Measurements from ENCODE around the gene C5. TPM values are rescaled to one million over a fixed set of nuclear protein-coding genes. Genes with fewer than 3 reads are reported as not detected.

Gene C5
- total and polyA plus RNA-seq, 9 of the 15 experiments (the other 6 are each of a cell fraction or from before 2014, with no cell fraction given), result 0.08 to 0.91 (median 0.42) TPM

DNA sequence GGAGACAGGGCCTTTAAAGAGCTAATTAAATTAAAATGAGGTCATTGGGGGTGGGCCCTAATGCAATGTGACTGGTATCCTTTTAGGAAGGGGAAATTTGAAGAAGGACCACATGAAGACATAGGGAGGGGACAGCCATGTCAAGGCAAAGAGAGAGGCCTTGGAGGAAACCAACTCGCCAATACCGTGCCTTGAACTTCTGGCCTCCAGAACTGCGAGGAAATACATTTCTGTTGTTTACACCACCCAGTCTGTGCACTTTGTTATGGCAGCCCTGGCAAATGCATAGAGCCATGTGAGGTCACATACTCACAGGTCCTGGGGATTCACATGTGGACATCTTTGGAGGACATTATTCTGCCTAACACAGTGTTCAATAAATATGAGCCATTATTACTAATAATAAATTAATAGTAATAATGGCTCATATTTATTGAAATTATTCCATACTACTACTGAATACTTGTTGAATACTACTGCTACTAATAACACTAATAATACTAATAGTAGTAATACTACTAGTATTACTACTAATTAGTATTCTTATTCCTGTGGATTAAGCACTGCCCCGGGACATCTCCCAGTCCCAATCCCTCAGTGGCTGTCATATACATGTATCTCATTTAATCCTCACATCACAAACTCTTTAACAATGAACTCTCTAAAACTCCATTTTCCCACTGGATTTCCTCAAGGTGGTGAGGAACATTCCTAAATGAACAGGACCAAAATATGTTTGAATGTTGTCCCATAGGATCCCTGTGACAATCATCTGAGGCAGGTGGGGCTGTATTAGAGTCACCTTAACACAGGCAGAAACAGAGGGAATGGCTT lies 131.9 kb downstream of the C5 start:
- FAIRE-seq, result no peak
- CTCF ChIA-PET (ENCODE audit: low intra/inter-chr PET ratio), result no interaction called here
- H3K79me2 ChIP-seq (ENCODE audit: control insufficient read depth, insufficient read depth, low read length), result no peaks in the 10 kb centered on the region

DNA sequence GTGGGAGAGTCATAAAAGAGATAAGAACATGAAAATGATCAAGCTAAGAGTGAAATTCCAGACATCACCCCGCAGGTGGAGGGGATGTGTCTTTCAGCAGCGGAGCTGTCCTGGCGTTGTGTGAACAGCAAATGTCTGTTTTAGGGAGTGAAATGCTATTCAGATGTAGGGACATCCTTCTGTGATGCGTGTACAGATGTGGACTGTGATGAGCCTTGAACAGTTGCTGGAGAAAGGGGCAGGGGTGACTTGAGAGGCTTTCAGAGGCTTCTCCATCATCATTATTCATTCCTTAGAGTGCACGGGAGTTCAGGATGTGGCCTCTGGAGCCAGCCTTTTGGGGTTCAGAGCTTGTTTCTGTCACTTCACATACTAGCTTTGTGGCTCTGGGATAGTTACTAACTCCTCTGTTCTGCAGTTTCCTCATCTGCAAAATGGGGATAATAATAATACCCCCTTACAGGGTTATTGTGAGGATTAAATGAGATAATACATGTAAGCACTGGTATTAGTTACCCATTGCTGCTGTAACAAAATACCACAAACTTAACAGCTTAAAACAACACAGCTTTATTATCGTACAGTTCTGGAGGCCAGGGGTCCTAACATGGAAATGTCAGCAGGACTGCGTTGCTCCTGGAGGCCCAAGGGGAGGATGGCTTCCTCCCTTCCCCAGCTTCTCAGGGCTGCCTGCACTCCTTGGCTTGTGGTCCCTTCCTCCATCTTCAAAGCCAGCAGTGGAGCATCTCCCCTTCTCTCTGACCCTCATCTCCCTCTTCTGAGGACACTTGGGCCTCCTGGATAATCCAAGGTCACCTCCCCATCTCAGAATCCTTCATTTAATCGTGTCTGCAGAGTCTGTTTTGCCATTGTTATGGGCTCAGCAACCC lies 132.8 kb downstream of the C5 start:
- Histone ChIP-seq H3K9me1 (ENCODE audit: control insufficient read depth, insufficient read depth, low read length) (no peaks in the 10 kb centered on the region), H3K9me3 (replicated peaks; ENCODE audit: control insufficient read depth, insufficient read depth, low read depth, low read length) (no peaks in the 10 kb centered on the region), H3K4me1 (replicated peaks in 1 of 2; ENCODE audit: control insufficient read depth in 2 of 2, insufficient read depth in 2 of 2, low read length in 2 of 2) (peaks cover 26 to 40% of the 10 kb centered on the region in 2 experiments; a peak in 4 of 5 replicates), H2AFZ (ENCODE audit: low read depth, low read length) (no peak overlapping the region), H3K36me3 (ENCODE audit: control insufficient read depth, insufficient read depth, low read length) (no peaks in the 10 kb centered on the region), H4K20me1 (replicated peaks; ENCODE audit: control insufficient read depth, insufficient read depth, low read length) (no peaks in the 10 kb centered on the region), H3K4me3 (no peak overlapping the region), H3K4me2 (ENCODE audit: insufficient read depth, low read length) (no peak overlapping the region), H3K79me2 (ENCODE audit: control insufficient read depth, insufficient read depth, low read length) (no peaks in the 10 kb centered on the region), H3K27me3 (ENCODE audit: control insufficient read depth in 2 of 2, insufficient read depth in 2 of 2, low read length in 2 of 2) (no peaks in the 10 kb centered on the region), H3K9ac (ENCODE audit: insufficient read depth in 1 of 2, low read depth in 2 of 2, low read length in 2 of 2) (no peak overlapping the region), H3K27ac (ENCODE audit: extremely low read depth, low read depth, low read length) (no peak overlapping the region)
- ChIA-PET CTCF (ENCODE audit: low intra/inter-chr PET ratio) (interaction anchor here (1.2 kb wide), 1 partner anchor 20 kb away, joined by 3 read pairs; no protein-coding TSS in a partner anchor), POLR2A (interaction anchor here (1.4 kb wide), 1 partner anchor 14 kb away, joined by 4 read pairs; no protein-coding TSS in a partner anchor)
- no TSS peak for BruUV-seq (replicated peaks)
- FAIRE-seq, result no peak
- ATAC-seq, result no peak
- intact Hi-C loops (cut with micrococcal nuclease), result no loop called here
- DNase-seq (ENCODE audit: extremely low read depth in 1 of 4, low spot score in 3 of 4), result no peak
- WGBS (ENCODE audit: insufficient coverage, low coverage, missing lambda C conversion rate), result 50% methylated on average over 8 of the region's 8 CpGs
- in situ Hi-C loops (cut with MboI), result no loop called here
- TF ChIP-seq PRPF4 (IDR thresholded peaks at IDR 0.05; ENCODE audit: insufficient read depth, low read depth, low read length, poor library complexity, severe bottlenecking) (no peak), KDM1A (IDR thresholded peaks at IDR 0.05) (peak in 1 of 2 experiments; percentile 28; a peak in 1 of 4 replicates), ZNF140 (CRISPR knock-in tag; IDR thresholded peaks at IDR 0.05) (no peak), ZNF668 (CRISPR knock-in tag; IDR thresholded peaks at IDR 0.05) (no peak), ZBTB8A (IDR thresholded peaks at IDR 0.05; ENCODE audit: partially characterized antibody) (no peak), ZNF12 (CRISPR knock-in tag; IDR thresholded peaks at IDR 0.05) (peak; percentile 91; the same call in 1 of the 2 replicates), RBM25 (IDR thresholded peaks at IDR 0.05; ENCODE audit: low read depth, low read length, severe bottlenecking) (peak; percentile 20), SMARCB1 (IDR thresholded peaks at IDR 0.05; ENCODE audit: insufficient read length, low read depth) (no peak), U2AF1 (optimal IDR thresholded peaks at IDR 0.05; ENCODE audit: low read depth, low read length) (no peak), NR2F6 (CRISPR knock-in tag; IDR thresholded peaks at IDR 0.05) (no peak)
- TF ChIP-seq, protein P1, sequence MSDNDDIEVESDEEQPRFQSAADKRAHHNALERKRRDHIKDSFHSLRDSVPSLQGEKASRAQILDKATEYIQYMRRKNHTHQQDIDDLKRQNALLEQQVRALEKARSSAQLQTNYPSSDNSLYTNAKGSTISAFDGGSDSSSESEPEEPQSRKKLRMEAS (CRISPR knock-in tag; IDR thresholded peaks at IDR 0.05), result no peak

More for the DNA sequence above, 131.9 kb downstream of the C5 start:
- Histone ChIP-seq H3K4me3 (no peak overlapping the region), H3K36me3 (ENCODE audit: control insufficient read depth, insufficient read depth, low read length) (no peaks in the 10 kb centered on the region), H2AFZ (ENCODE audit: low read depth, low read length) (peak overlapping the region; percentile 35; the same call in 1 of the 2 replicates), H3K27me3 (ENCODE audit: control insufficient read depth in 2 of 2, insufficient read depth in 2 of 2, low read length in 2 of 2) (no peaks in the 10 kb centered on the region), H3K9me3 (replicated peaks; ENCODE audit: control insufficient read depth, insufficient read depth, low read depth, low read length) (no peaks in the 10 kb centered on the region), H3K9ac (ENCODE audit: insufficient read depth in 1 of 2, low read depth in 2 of 2, low read length in 2 of 2) (peak overlapping the region in 1 of 2 experiments; percentile 68; a peak in 1 of 4 replicates), H3K27ac (ENCODE audit: extremely low read depth, low read depth, low read length) (no peak overlapping the region), H3K4me1 (replicated peaks in 1 of 2; ENCODE audit: control insufficient read depth in 2 of 2, insufficient read depth in 2 of 2, low read length in 2 of 2) (peaks cover 20 to 37% of the 10 kb centered on the region in 2 experiments; a peak in 4 of 5 replicates), H3K4me2 (ENCODE audit: insufficient read depth, low read length) (no peak overlapping the region), H4K20me1 (replicated peaks; ENCODE audit: control insufficient read depth, insufficient read depth, low read length) (no peaks in the 10 kb centered on the region), H3K9me1 (ENCODE audit: control insufficient read depth, insufficient read depth, low read length) (no peaks in the 10 kb centered on the region)
- no TSS peak for BruUV-seq (replicated peaks)
- POLR2A ChIA-PET, result interaction anchor here (0.5 kb wide), 1 partner anchor 53 kb away, joined by 3 read pairs; no protein-coding TSS in a partner anchor
- in situ Hi-C loops (cut with MboI), result no loop called here
- 54% methylated on average over 4 of the region's 4 CpGs for WGBS (ENCODE audit: insufficient coverage, low coverage, missing lambda C conversion rate)
- ATAC-seq, result no peak
- no peak for TF ChIP-seq ZNF785 (CRISPR knock-in tag; IDR thresholded peaks at IDR 0.05)
- TF ChIP-seq DACH1 (IDR thresholded peaks at IDR 0.05; ENCODE audit: partially characterized antibody), result peak; percentile 91
- DNase-seq (ENCODE audit: extremely low read depth in 1 of 4, low spot score in 3 of 4), result no peak
- intact Hi-C loops (cut with micrococcal nuclease), result no loop called here
